Measurements from ENCODE around the gene DAAM2.

DNA sequence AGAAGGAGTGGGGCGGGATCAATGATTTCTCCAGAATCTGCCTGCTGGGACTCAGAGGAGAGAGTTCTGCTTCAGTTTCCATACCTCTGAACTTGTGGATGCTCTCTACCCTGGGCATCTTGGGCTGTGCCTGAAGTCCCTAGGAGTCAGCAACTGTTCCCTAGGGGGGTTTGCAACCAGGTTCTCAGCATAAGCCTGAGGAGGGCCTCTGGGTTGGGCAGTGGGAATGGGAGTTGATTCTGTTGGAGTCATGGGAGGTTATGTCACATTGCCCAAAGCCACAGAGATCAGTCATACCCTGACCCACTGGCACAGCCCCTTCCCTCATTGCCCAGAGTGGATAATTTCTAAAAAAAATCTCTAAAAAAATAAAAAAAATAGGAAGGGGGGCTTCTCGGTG, 94.7 kb downstream of the DAAM2 start:
- TF ChIP-seq, protein P1, sequence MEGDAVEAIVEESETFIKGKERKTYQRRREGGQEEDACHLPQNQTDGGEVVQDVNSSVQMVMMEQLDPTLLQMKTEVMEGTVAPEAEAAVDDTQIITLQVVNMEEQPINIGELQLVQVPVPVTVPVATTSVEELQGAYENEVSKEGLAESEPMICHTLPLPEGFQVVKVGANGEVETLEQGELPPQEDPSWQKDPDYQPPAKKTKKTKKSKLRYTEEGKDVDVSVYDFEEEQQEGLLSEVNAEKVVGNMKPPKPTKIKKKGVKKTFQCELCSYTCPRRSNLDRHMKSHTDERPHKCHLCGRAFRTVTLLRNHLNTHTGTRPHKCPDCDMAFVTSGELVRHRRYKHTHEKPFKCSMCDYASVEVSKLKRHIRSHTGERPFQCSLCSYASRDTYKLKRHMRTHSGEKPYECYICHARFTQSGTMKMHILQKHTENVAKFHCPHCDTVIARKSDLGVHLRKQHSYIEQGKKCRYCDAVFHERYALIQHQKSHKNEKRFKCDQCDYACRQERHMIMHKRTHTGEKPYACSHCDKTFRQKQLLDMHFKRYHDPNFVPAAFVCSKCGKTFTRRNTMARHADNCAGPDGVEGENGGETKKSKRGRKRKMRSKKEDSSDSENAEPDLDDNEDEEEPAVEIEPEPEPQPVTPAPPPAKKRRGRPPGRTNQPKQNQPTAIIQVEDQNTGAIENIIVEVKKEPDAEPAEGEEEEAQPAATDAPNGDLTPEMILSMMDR (IDR thresholded peaks at IDR 0.05), result no peak
- TF ChIP-seq POLR2A (IDR thresholded peaks at IDR 0.05), result no peak

Measured in body of pancreas (tissue), 4 donors.